NCI-H1694 treated with DMSO at 0.1 percent for 48 hours (cell line): Measurements from ENCODE around the gene SORCS1.

ENCODE experiments used
- DNase-seq: peaks from one replicate; lab custom pipeline; 2025; lab: John Stamatoyannopoulos, UW

Gene SORCS1

DNA sequence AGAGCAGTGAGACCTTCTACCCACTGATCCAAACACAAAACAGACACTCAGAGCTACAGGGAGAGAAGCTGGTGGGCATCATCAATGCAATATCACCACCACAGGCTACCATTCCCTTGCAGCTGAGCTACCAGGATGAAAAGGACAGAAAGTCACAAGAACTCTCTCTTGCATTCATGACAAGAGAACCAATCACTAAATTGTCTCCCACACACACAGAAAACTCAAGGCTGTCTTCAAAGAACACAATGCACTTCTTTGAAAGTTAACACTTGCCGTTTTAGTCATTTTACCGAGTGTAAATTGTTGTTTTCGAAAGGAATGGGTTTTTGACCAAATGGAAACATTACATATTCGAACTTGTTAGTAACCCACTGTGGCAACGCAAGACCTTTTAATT, 626.6 kb downstream of the SORCS1 start:
- no peak for DNase-seq

DNA sequence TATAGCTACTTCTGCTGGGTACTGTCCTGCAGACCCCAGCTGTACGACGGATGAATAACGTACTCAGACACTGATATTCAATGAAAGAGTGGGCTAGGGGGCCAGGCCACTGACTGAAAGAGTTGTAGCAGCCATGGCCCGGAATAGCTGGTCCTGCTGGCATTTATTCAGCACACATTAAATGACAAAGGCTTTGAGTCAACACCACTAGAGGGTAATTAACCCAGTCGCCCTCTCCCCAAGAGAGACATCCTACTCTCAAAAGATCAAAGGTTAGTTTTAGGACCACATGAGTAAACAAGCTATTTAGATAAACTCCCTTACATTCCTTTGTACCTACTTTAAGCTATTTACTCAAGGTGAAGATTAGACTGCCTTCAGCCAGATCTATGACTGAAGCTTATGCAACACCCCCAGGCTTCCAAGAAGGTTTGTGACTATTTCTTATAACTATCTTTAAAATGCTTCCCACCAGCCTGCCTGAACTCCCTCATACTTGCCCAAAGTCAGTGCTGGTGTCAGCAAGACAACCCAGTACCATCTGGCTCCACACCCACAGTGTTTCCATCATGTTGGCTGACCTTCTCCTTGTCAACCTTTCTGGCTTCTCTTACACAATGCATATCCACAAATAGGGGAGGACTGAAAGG, 629.1 kb downstream of the SORCS1 start:
- no peak for DNase-seq

GRCh38 chr10:106534441-106534840, 630.1 kb downstream of the SORCS1 start:
- DNase-seq = no peak

- DNase-seq = no peak
Measured at GRCh38 chr10:106528702-106529101, 635.8 kb downstream of the SORCS1 start.

DNA sequence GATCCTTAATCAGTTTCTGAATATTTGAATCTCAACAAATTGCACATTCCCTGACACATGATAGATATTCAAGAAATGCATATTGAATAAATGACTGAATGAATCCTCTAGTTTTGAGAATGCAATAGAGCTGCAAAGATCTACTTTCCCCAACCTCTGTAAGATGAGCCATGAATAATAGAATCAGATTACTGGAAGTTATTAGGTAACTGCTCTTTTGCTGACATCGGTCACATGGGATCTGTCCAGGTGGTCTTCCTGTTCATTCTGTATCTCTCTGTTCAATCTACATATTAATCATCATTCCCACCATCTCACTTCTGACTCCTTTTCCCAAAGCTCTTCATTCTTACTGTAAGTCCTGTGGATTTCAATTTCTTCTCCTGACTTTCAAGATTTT, 638.7 kb downstream of the SORCS1 start:
- no peak for DNase-seq
